ENCODE results near the gene CD109. TPM values are rescaled to one million over a fixed set of nuclear protein-coding genes. Genes with fewer than 3 reads are reported as not detected.
A peak's percentile ranks its signal among the peaks of the same experiment; 100 is the strongest.

The CD109 gene
- total RNA-seq (2014; rRNA removed; shearing (Covaris generic); ENCODE audit: low replicate concordance) = 19.1 and 20.7 TPM in 2 replicates

- DNase-seq = peak; percentile 80
- Histone ChIP-seq H3K9me3 (no peaks in the 10 kb centered on the region), H3K27me3 (no peaks in the 10 kb centered on the region), H3K36me3 (peaks cover 21% of the 10 kb centered on the region), H3K4me3 (peak within 1 kb of the TSS; percentile 58)
Measured at GRCh38 chr6:73695619-73696421, at the start of gene CD109. CD109 (plus strand) TSS chr6:73696203; CDS start chr6:73696216, 13 bp downstream.

- Histone ChIP-seq H3K36me3 (peaks cover 3% of the 10 kb centered on the region; the same call in 1 of the 2 replicates), H3K4me3 (no peak overlapping the region), H3K27me3 (no peaks in the 10 kb centered on the region), H3K9me3 (no peaks in the 10 kb centered on the region)
- no peak for DNase-seq
Measured at GRCh38 chr6:73648166-73648565, 47.8 kb upstream of the CD109 start.

GRCh38 chr6:73649783-73650182, 46.2 kb upstream of the CD109 start:
- Histone ChIP-seq H3K9me3 (no peaks in the 10 kb centered on the region), H3K27me3 (no peaks in the 10 kb centered on the region), H3K36me3 (peaks cover 5% of the 10 kb centered on the region; the same call in 1 of the 2 replicates), H3K4me3 (no peak overlapping the region)
- no peak for DNase-seq

GRCh38 chr6:73652637-73653570, 43.1 kb upstream of the CD109 start:
- Histone ChIP-seq H3K9me3 (no peaks in the 10 kb centered on the region), H3K36me3 (peaks cover 5% of the 10 kb centered on the region; the same call in 1 of the 2 replicates), H3K4me3 (peak overlapping the region; percentile 85), H3K27me3 (no peaks in the 10 kb centered on the region)
- DNase-seq = peak; percentile 41

- DNase-seq = peak; percentile 93
- Histone ChIP-seq H3K27me3 (no peaks in the 10 kb centered on the region), H3K9me3 (no peaks in the 10 kb centered on the region), H3K4me3 (peak within 1 kb of the TSS; percentile 85), H3K36me3 (peaks cover 2% of the 10 kb centered on the region; the same call in 1 of the 2 replicates)
Measured at GRCh38 chr6:73653571-73654424, 42.2 kb upstream of the CD109 start, which contains the start of gene SLC17A5. SLC17A5 (minus strand) TSS chr6:73653992; CDS start chr6:73653886, 106 bp downstream.

- Histone ChIP-seq H3K9me3 (no peaks in the 10 kb centered on the region), H3K4me3 (no peak overlapping the region), H3K27me3 (no peaks in the 10 kb centered on the region), H3K36me3 (peaks cover 2% of the 10 kb centered on the region; the same call in 1 of the 2 replicates)
- no peak for DNase-seq
Measured at GRCh38 chr6:73655341-73655917, 40.6 kb upstream of the CD109 start.

GRCh38 chr6:73656531-73657145, 39.4 kb upstream of the CD109 start:
- H3K4me3 ChIP-seq = no peak overlapping the region
- no peaks in the 10 kb centered on the region for H3K27me3 ChIP-seq
- H3K9me3 ChIP-seq = no peaks in the 10 kb centered on the region
- H3K36me3 ChIP-seq = peaks cover 2% of the 10 kb centered on the region; the same call in 1 of the 2 replicates
- no peak for DNase-seq

- H3K27me3 ChIP-seq = no peaks in the 10 kb centered on the region
- DNase-seq = peak; percentile 21
- H3K36me3 ChIP-seq = peaks cover 2% of the 10 kb centered on the region; the same call in 1 of the 2 replicates
- no peak overlapping the region for H3K4me3 ChIP-seq
- no peaks in the 10 kb centered on the region for H3K9me3 ChIP-seq
Measured at GRCh38 chr6:73657201-73657600, 38.8 kb upstream of the CD109 start.

GRCh38 chr6:73664701-73665100, 31.3 kb upstream of the CD109 start:
- no peaks in the 10 kb centered on the region; the same call in 1 of the 2 replicates for H3K27me3 ChIP-seq
- H3K4me3 ChIP-seq = no peak overlapping the region
- no peak for DNase-seq
- H3K9me3 ChIP-seq = no peaks in the 10 kb centered on the region
- no peaks in the 10 kb centered on the region for H3K36me3 ChIP-seq

- DNase-seq = no peak
Measured at GRCh38 chr6:73665686-73666319, 30.2 kb upstream of the CD109 start.

GRCh38 chr6:73666393-73666792, 29.6 kb upstream of the CD109 start:
- no peak for DNase-seq

More at GRCh38 chr6:73665686-73666319, 30.2 kb upstream of the CD109 start:
- no peaks in the 10 kb centered on the region for H3K36me3 ChIP-seq
- H3K4me3 ChIP-seq = no peak overlapping the region
- H3K27me3 ChIP-seq = no peaks in the 10 kb centered on the region; the same call in 1 of the 2 replicates
- H3K9me3 ChIP-seq = no peaks in the 10 kb centered on the region

GRCh38 chr6:73667798-73668197, 28.2 kb upstream of the CD109 start:
- H3K27me3 ChIP-seq = no peaks in the 10 kb centered on the region; the same call in 1 of the 2 replicates
- no peaks in the 10 kb centered on the region for H3K9me3 ChIP-seq
- H3K36me3 ChIP-seq = no peaks in the 10 kb centered on the region
- DNase-seq = no peak
- no peak overlapping the region for H3K4me3 ChIP-seq

More at GRCh38 chr6:73666393-73666792, 29.6 kb upstream of the CD109 start:
- Histone ChIP-seq H3K36me3 (no peaks in the 10 kb centered on the region), H3K4me3 (no peak overlapping the region), H3K27me3 (no peaks in the 10 kb centered on the region; the same call in 1 of the 2 replicates), H3K9me3 (no peaks in the 10 kb centered on the region)

GRCh38 chr6:73669005-73669404, 27.0 kb upstream of the CD109 start:
- H3K36me3 ChIP-seq = no peaks in the 10 kb centered on the region
- H3K27me3 ChIP-seq = no peaks in the 10 kb centered on the region; the same call in 1 of the 2 replicates
- DNase-seq = no peak
- H3K9me3 ChIP-seq = no peaks in the 10 kb centered on the region
- no peak overlapping the region for H3K4me3 ChIP-seq

- no peak for DNase-seq
- no peaks in the 10 kb centered on the region for H3K9me3 ChIP-seq
- no peaks in the 10 kb centered on the region for H3K36me3 ChIP-seq
- H3K27me3 ChIP-seq = no peaks in the 10 kb centered on the region; the same call in 1 of the 2 replicates
- no peak overlapping the region for H3K4me3 ChIP-seq
Measured at GRCh38 chr6:73671911-73672685, 23.9 kb upstream of the CD109 start.

Measured in MG63 (cell line).